Activated gamma-delta T cell (primary cell): ENCODE results near the gene CRMP1.

Source experiments
- DNase-seq: peaks from one replicate; lab custom pipeline; 2025; lab: John Stamatoyannopoulos, UW

Gene CRMP1

GRCh38 chr4:5888222-5889001 lies 4.5 kb downstream of the CRMP1 start:
- DNase-seq, result no peak

GRCh38 chr4:5887361-5888221 lies 5.3 kb downstream of the CRMP1 start:
- no peak for DNase-seq

GRCh38 chr4:5887011-5887360 lies 5.9 kb downstream of the CRMP1 start:
- DNase-seq, result no peak

- no peak for DNase-seq
Measured at GRCh38 chr4:5885733-5886132, 7.2 kb downstream of the CRMP1 start.

GRCh38 chr4:5884796-5885195 lies 8.1 kb downstream of the CRMP1 start:
- no peak for DNase-seq

- DNase-seq, result no peak
Measured at GRCh38 chr4:5883916-5884315, 9.0 kb downstream of the CRMP1 start.

- DNase-seq, result no peak
Measured at GRCh38 chr4:5882947-5883346, 9.9 kb downstream of the CRMP1 start.

GRCh38 chr4:5881340-5881739 lies 11.5 kb downstream of the CRMP1 start:
- DNase-seq, result no peak

GRCh38 chr4:5878359-5878758 lies 14.5 kb downstream of the CRMP1 start:
- no peak for DNase-seq

- DNase-seq, result no peak
Measured at GRCh38 chr4:5877392-5877791, 15.5 kb downstream of the CRMP1 start.

GRCh38 chr4:5874811-5875449 lies 18.0 kb downstream of the CRMP1 start:
- DNase-seq, result no peak

- no peak for DNase-seq
Measured at GRCh38 chr4:5870701-5871100, 22.2 kb downstream of the CRMP1 start.

- no peak for DNase-seq
Measured at GRCh38 chr4:5869966-5870619, 22.8 kb downstream of the CRMP1 start.

- DNase-seq, result no peak
Measured at GRCh38 chr4:5867866-5868265, 25.0 kb downstream of the CRMP1 start.

GRCh38 chr4:5866841-5867813 lies 25.8 kb downstream of the CRMP1 start:
- DNase-seq, result no peak

GRCh38 chr4:5865896-5866599 lies 26.8 kb downstream of the CRMP1 start:
- no peak for DNase-seq

GRCh38 chr4:5863461-5864113 lies 29.3 kb downstream of the CRMP1 start:
- DNase-seq, result no peak

- no peak for DNase-seq
Measured at GRCh38 chr4:5858020-5858769, 34.7 kb downstream of the CRMP1 start.

GRCh38 chr4:5857199-5857598 lies 35.7 kb downstream of the CRMP1 start:
- no peak for DNase-seq
